Loucy (cell line): ENCODE data around the gene HMSD.

Experiments
- H2AFZ ChIP-seq: fragments of 200-600 bp; sonication (generic); 2 replicates; pipeline ENCODE4 v1.6.0; 2016; ENCODE audit warnings: antibody characterized with exemption, mild to moderate bottlenecking, low read length, moderate library complexity
- H3F3A ChIP-seq: fragments of 200-600 bp; 2 replicates; pipeline ENCODE4 v1.6.0; 2016; ENCODE audit warnings: antibody characterized with exemption, low read depth, mild to moderate bottlenecking
- H3K27me3 ChIP-seq: fragments of 200-600 bp; sonication (generic); 2 replicates; pipeline ENCODE4 v1.6.1; 2014; ENCODE audit warnings: low read length, mild to moderate bottlenecking; ENCODE audit not compliant: insufficient read depth, poor library complexity, severe bottlenecking
- H3K36me3 ChIP-seq: fragments of 200-600 bp; sonication (generic); 2 replicates; pipeline ENCODE4 v1.6.1; 2016; ENCODE audit warnings: low read length; ENCODE audit not compliant: insufficient read depth
- H3K4me1 ChIP-seq: fragments of 200-600 bp; sonication (generic); 2 replicates; pipeline ENCODE4 v1.5.1; 2014; ENCODE audit warnings: low read length, mild to moderate bottlenecking; ENCODE audit not compliant: insufficient read depth, poor library complexity, severe bottlenecking
- H3K4me2 ChIP-seq: fragments of 200-600 bp; sonication (generic); 2 replicates; pipeline ENCODE4 v1.6.0; 2014; ENCODE audit warnings: antibody characterized with exemption, low read length, low read depth, mild to moderate bottlenecking; ENCODE audit not compliant: poor library complexity, severe bottlenecking
- H3K4me3 ChIP-seq: fragments of 200-600 bp; sonication (generic); 2 replicates; pipeline ENCODE4 v1.5.1; 2014; ENCODE audit warnings: low read length, mild to moderate bottlenecking, mixed read lengths; ENCODE audit not compliant: poor library complexity, severe bottlenecking
- H3K79me2 ChIP-seq: fragments of 200-600 bp; sonication (generic); 2 replicates; pipeline ENCODE4 v1.6.1; 2014; ENCODE audit warnings: low read length; ENCODE audit not compliant: insufficient read depth
- H3K9ac ChIP-seq: fragments of 200-600 bp; sonication (generic); 2 replicates; pipeline ENCODE4 v1.6.0; 2014; ENCODE audit warnings: mild to moderate bottlenecking, low read depth, low read length, moderate library complexity; ENCODE audit not compliant: poor library complexity, severe bottlenecking
- H3K9me2 ChIP-seq: fragments of 200-600 bp; sonication (generic); replicated peaks from 2 replicates; pipeline ENCODE4 v1.6.1; 2016; ENCODE audit warnings: low read depth, low read length, mixed read lengths
- H3K9me3 ChIP-seq: fragments of 200-600 bp; sonication (generic); 2 replicates; pipeline ENCODE4 v1.6.1; 2014; ENCODE audit warnings: mild to moderate bottlenecking, antibody characterized with exemption, low read length, low read depth; ENCODE audit not compliant: insufficient read depth
- H4K20me1 ChIP-seq: fragments of 200-600 bp; sonication (generic); 2 replicates; pipeline ENCODE4 v1.6.0; 2014; ENCODE audit warnings: antibody characterized with exemption, low read length, mild to moderate bottlenecking; ENCODE audit not compliant: insufficient read depth, poor library complexity, severe bottlenecking
- CTCF ChIP-seq: fragments of 200-600 bp; sonication (generic); conservative IDR thresholded peaks from 2 replicates; pipeline ENCODE4 v1.5.1; 2014; ENCODE audit warnings: mild to moderate bottlenecking, antibody characterized with exemption, low read length
- EZH2phosphoT487 ChIP-seq: fragments of 200-600 bp; IDR thresholded peaks from 2 replicates; pipeline ENCODE4 v1.6.1; 2018; ENCODE audit warnings: antibody characterized with exemption, mild to moderate bottlenecking, moderate library complexity, borderline replicate concordance

HMSD gene

GRCh38 chr18:63979409-63979920, 30.4 kb downstream of the HMSD start:
- H3F3A ChIP-seq: no peaks in the 10 kb centered on the region
- peak overlapping the region; percentile 15 for H3K4me2 ChIP-seq
- no peaks in the 10 kb centered on the region for H3K4me1 ChIP-seq
- peak; percentile 94 for TF ChIP-seq CTCF
- TF ChIP-seq EZH2phosphoT487: no peak
- no peaks in the 10 kb centered on the region for H3K9me2 ChIP-seq
- peak overlapping the region; percentile 89 for H2AFZ ChIP-seq
- no peaks in the 10 kb centered on the region for H4K20me1 ChIP-seq
- peaks cover 7% of the 10 kb centered on the region; the same call in 1 of the 2 replicates for H3K36me3 ChIP-seq
- no peak overlapping the region for H3K9ac ChIP-seq
- H3K27me3 ChIP-seq: no peaks in the 10 kb centered on the region
- no peaks in the 10 kb centered on the region for H3K9me3 ChIP-seq
- no peak overlapping the region for H3K4me3 ChIP-seq
- no peaks in the 10 kb centered on the region for H3K79me2 ChIP-seq

GRCh38 chr18:63980027-63980426, 30.9 kb downstream of the HMSD start:
- no peak overlapping the region for H3K4me3 ChIP-seq
- no peaks in the 10 kb centered on the region for H3K9me2 ChIP-seq
- no peaks in the 10 kb centered on the region for H3K79me2 ChIP-seq
- H3K9ac ChIP-seq: no peak overlapping the region
- H2AFZ ChIP-seq: peak overlapping the region; percentile 89; the same call in 1 of the 2 replicates
- H3K27me3 ChIP-seq: no peaks in the 10 kb centered on the region
- H3K4me2 ChIP-seq: peak overlapping the region; percentile 6
- H3K36me3 ChIP-seq: peaks cover 7% of the 10 kb centered on the region; the same call in 1 of the 2 replicates
- no peak for TF ChIP-seq EZH2phosphoT487
- TF ChIP-seq CTCF: no peak
- no peaks in the 10 kb centered on the region for H3K4me1 ChIP-seq
- H4K20me1 ChIP-seq: no peaks in the 10 kb centered on the region
- H3F3A ChIP-seq: no peaks in the 10 kb centered on the region
- H3K9me3 ChIP-seq: no peaks in the 10 kb centered on the region

GRCh38 chr18:63980896-63981460, 31.9 kb downstream of the HMSD start:
- Histone ChIP-seq H3F3A (no peaks in the 10 kb centered on the region), H2AFZ (no peak overlapping the region), H4K20me1 (no peaks in the 10 kb centered on the region), H3K9me2 (no peaks in the 10 kb centered on the region), H3K4me2 (no peak overlapping the region), H3K9me3 (no peaks in the 10 kb centered on the region), H3K36me3 (peaks cover 7% of the 10 kb centered on the region; the same call in 1 of the 2 replicates), H3K27me3 (no peaks in the 10 kb centered on the region), H3K4me3 (no peak overlapping the region), H3K4me1 (no peaks in the 10 kb centered on the region), H3K9ac (no peak overlapping the region), H3K79me2 (no peaks in the 10 kb centered on the region)
- no peak for TF ChIP-seq CTCF
- no peak for TF ChIP-seq EZH2phosphoT487
